Ecto neural progenitor cell (in vitro differentiated cells): ENCODE results near the gene EEF1AKMT1.
"Not testable (repeated sequence)": the region's sequence is repeated elsewhere in the genome, so short reads cannot be mapped to it uniquely, and the experiment has no call there.

Source experiments
- DNase-seq: peaks from one replicate; pipeline ENCODE4 v3.0.0-alpha.2; 2018; ENCODE audit warnings: low spot score

The EEF1AKMT1 gene

GRCh38 chr13:20696073-20696472 is 77.7 kb downstream of the EEF1AKMT1 start:
- no peak for DNase-seq

GRCh38 chr13:20691616-20692015 is 82.1 kb downstream of the EEF1AKMT1 start:
- no peak for DNase-seq

- no peak for DNase-seq
Measured at GRCh38 chr13:20689291-20689690, 84.5 kb downstream of the EEF1AKMT1 start.

- DNase-seq: no peak
Measured at GRCh38 chr13:20686863-20687579, 86.7 kb downstream of the EEF1AKMT1 start.

- DNase-seq: no peak
Measured at GRCh38 chr13:20686167-20686566, 87.6 kb downstream of the EEF1AKMT1 start.

GRCh38 chr13:20685092-20685491 is 88.7 kb downstream of the EEF1AKMT1 start:
- DNase-seq: no peak

GRCh38 chr13:20684546-20684945 is 89.2 kb downstream of the EEF1AKMT1 start:
- DNase-seq: no peak

GRCh38 chr13:20684041-20684440 is 89.7 kb downstream of the EEF1AKMT1 start:
- no peak for DNase-seq

- DNase-seq: no peak
Measured at GRCh38 chr13:20682061-20682460, 91.7 kb downstream of the EEF1AKMT1 start.

GRCh38 chr13:20681481-20681880 is 92.3 kb downstream of the EEF1AKMT1 start:
- not testable (repeated sequence) for DNase-seq

- no peak for DNase-seq
Measured at GRCh38 chr13:20680416-20681080, 93.2 kb downstream of the EEF1AKMT1 start.

GRCh38 chr13:20679879-20680278 is 93.9 kb downstream of the EEF1AKMT1 start:
- DNase-seq: no peak
